Measurements from ENCODE around the gene ATF7IP2.
"Not testable (repeated sequence)": the region's sequence is repeated elsewhere in the genome, so short reads cannot be mapped to it uniquely, and the experiment has no call there.

Gene ATF7IP2

DNA sequence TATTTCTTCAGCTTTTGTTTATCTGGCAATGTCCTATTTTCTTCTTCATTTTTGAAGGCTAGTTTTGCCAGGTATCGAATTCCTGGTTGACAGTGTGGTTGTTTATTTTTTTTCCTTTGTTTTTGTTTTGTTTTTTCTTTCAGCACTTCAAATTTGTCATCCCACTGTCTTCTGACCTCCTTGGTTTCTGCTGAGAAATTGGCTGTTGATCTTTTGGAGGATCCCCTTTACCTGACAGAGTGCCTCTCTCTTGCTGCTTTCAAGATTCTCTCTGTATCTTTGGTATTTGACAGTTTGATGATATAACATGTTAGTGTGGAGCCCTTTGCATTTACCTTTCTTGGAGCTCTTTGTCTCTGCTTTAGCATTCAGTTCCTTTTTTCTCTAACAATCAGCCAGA is 9.6 kb upstream of the ATF7IP2 start:
- DNase-seq (ENCODE audit: low read depth) = no peak

GRCh38 chr16:10383626-10384025 is 2.2 kb upstream of the ATF7IP2 start:
- DNase-seq (ENCODE audit: low read depth) = no peak

GRCh38 chr16:10386517-10387100 is 748 bp downstream of the ATF7IP2 start:
- DNase-seq (ENCODE audit: low read depth) = no peak

DNA sequence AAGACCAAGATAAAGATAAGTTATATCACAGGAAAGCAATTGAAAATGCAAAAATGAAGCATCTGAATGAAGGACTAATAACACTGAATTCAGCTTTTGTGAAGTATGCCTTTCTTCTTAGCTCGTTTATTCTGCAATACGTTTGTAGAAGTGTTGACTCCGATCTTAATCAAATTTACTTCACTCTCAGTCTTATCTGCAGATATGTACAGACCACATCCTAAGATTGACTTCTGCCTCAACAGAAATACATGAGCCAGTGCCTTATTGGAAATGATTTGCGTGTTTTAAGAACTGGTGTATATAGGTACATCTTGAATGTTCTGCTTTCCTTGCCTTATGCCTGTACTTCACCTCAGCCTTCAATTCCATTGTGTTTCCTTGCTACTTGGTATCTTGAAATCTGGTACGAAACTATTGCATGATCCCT is 1.3 kb downstream of the ATF7IP2 start:
- no peak for DNase-seq (ENCODE audit: low read depth)

DNA sequence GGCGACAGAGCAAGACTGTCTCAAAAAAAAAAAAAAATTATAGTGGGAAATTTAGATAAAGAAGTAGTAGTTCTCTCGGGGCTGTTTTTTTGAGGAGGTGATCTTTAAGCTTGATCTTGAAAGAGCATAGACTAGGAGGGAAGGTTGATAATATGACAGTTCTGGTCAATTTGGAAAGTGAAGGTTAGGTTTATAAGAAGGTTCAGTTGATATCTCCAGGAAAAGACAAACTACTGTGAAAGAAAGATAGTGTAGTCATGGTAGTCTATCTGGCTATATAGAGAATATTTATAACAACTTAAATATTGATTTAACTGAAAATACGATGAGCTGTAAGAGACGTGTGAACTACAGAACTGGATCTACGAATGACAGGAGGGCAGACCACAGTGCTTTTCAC is 3.1 kb downstream of the ATF7IP2 start:
- no peak for DNase-seq (ENCODE audit: low read depth)

DNA sequence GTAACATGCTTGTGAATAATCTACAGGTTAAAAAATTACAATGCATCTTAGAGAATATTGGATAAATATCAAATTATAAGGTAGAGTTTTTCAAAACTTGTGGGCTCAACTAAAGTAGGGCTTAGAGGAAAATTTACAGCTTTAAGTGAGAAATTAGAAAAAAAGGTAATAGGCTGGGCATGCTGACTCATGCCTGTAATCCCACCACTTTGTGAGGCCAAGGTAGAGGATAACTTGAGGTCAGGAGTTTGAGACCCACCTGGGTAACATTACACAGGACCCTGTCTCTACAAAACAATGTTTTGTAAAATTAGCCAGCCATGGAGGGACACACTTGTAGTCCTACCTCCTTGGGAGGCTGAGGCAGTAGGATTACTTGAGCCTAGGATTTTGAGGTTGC is 4.5 kb downstream of the ATF7IP2 start:
- DNase-seq (ENCODE audit: low read depth) = no peak

DNA sequence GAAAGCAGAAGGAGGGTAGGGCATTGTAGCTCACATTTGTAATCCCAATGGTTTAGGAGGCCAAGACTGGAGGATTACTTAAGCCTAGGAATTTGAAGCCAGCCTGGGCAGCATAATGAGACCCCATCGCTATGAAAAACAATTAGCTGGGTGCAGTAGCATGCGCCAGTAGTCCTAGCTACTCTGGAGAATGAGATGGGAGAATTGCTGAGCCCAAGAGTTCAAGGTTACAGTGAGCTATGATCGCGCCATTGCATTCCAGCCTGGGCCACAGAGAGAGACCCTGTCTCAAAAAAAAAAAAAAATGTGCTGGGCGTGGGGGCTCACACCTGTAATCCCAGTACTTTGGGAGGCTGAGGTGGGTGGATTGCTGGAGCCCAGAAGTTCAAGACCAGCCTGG is 5.0 kb downstream of the ATF7IP2 start:
- DNase-seq (ENCODE audit: low read depth) = no peak

GRCh38 chr16:10391339-10391738 is 5.5 kb downstream of the ATF7IP2 start:
- DNase-seq (ENCODE audit: low read depth) = no peak

DNA sequence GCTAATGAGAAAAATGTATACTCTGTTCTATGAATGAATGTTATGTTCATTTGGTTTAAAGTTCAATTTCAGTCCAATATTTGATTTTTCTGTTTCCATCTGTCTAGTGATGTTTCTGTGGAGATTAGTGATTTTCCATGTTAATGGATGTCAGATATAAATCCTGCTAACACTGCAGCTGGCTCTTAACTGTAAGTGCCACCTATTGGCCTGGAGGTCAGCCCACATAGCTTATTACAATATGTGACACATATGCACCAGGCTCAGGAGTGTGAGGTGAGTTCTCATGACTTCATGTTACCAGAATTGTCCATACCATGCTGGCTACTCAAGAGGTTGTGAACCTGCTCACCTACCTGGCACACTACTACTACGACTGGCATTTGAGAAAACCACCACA is 17.1 kb downstream of the ATF7IP2 start:
- no peak for DNase-seq (ENCODE audit: low read depth)

DNA sequence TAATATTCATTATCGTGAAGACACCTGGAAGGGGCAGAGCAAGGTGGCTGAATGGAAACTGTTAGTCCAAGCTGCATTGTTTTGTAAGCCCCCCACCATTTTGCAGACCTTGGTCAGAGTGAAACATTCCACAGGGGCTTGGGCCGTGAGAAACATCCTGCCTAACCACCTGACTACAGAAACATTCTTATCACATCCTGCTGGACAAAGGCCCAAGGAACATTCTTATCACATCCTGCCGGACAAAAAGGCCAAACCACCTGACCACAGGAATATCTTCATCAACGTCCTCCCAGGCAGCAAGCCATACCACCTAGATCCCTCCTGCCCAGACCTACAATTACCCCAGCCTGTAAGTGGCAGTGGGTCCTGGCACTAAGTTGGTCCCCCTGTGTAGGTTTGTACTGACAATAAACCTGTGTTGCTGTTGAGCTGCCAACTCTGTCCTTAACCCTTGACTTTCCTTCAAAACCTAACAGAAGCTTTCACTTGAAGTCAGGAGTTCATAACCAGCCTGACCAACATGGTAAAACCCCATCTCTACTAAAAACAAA is 19.6 kb downstream of the ATF7IP2 start:
- DNase-seq (ENCODE audit: low read depth) = peak; percentile 62

DNA sequence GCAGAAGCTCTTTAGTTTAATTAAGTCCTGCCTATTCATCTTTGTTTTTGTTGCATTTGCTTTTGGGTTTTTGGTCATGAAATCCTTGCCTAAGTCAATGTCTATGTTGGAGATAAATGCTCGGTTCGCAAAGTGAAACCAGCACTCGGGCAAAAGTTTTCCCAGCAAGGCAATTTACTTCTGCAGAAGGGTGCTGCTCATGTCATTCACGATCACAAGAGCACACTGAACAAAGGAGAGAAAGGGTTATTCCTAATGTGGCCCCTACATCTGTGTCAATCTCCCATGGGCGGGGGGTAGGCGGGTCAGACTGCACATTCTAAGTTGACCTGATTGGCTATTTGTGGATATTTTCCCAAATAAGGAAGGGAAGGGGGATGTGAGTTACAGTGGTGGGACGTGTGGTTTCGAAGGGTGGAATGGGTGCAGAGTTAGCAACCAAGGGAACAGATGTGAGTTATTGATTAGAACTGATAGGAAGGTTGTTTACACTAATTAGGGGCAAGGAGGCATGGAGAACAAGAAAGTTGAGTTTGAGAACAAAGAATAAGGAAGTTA is 23.0 kb downstream of the ATF7IP2 start:
- DNase-seq (ENCODE audit: low read depth) = no peak

DNA sequence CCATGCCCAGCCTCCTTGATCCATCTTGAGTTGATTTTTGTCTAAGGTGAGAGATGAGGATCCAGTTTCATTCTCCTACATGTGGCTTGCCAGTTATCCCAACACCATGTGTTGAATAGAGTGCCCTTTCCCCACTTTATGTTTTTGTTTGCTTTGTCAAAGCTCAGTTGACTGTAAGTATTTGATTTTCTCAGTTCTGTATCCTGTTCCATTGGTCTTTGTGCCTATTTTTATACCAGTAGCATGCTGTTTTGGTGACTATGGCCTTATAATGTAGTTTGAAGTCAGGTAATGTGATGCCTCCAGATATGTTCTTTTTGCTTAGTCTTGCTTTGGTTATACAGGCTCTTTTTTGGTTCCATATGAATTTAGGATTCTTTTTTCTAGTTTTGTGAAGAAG is 23.9 kb downstream of the ATF7IP2 start:
- DNase-seq (ENCODE audit: low read depth) = not testable (repeated sequence)

DNA sequence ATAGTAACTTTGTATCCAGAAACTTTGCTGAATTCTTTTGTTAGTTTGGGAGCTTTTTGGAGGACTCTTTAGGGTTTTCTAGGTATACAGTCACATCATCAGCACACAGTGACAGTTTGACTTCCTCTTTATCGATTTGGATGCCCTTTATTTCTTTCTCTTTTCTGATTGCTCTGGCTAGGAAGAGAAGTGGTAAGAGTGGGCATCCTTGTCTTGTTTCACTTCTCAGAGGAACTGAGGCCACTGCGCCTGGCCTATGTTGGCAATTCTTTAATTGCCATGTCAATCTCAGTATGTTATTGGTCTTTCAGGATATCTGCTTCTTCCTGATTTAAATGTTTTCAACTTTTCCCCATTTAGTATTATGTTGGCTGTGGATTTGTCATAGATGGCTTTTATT is 24.6 kb downstream of the ATF7IP2 start:
- no peak for DNase-seq (ENCODE audit: low read depth)

DNA sequence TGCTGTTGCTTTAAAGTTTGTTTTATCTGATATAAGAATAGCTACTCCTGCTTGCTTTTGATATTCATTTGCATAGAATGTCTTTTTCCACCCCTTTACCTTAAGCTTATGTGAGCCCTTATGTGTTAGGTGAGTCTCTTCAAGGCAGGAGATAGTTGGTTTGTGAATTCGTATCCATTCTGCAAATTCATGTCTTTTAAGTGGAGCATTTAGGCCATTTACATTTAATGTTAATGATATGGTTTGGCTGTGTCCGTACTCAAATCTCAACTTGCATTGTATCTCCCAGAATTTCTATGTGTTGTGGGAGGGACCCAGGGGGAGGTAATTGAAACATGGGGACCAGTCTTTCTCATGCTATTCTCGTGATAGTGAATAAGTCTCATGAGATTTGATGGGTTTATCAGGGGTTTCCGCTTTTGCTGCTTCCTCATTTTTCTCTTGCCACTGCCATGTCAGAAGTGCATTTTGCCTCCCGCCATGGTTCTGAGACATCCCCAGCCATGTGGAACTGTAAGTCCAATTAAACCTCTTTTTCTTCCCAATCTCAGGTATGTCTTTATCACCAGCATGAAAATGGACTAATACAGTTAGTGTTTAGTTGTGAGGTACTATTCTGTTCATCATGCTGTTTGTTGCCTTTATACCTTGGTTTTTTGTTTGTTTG is 27.2 kb downstream of the ATF7IP2 start:
- no peak for DNase-seq (ENCODE audit: low read depth)

GRCh38 chr16:10418204-10418603 is 32.3 kb downstream of the ATF7IP2 start:
- DNase-seq (ENCODE audit: low read depth) = not testable (repeated sequence)

- no peak for DNase-seq (ENCODE audit: low read depth)
Measured at GRCh38 chr16:10419701-10420100, 33.8 kb downstream of the ATF7IP2 start.

GRCh38 chr16:10421596-10421995 is 35.7 kb downstream of the ATF7IP2 start:
- no peak for DNase-seq (ENCODE audit: low read depth)

DNA sequence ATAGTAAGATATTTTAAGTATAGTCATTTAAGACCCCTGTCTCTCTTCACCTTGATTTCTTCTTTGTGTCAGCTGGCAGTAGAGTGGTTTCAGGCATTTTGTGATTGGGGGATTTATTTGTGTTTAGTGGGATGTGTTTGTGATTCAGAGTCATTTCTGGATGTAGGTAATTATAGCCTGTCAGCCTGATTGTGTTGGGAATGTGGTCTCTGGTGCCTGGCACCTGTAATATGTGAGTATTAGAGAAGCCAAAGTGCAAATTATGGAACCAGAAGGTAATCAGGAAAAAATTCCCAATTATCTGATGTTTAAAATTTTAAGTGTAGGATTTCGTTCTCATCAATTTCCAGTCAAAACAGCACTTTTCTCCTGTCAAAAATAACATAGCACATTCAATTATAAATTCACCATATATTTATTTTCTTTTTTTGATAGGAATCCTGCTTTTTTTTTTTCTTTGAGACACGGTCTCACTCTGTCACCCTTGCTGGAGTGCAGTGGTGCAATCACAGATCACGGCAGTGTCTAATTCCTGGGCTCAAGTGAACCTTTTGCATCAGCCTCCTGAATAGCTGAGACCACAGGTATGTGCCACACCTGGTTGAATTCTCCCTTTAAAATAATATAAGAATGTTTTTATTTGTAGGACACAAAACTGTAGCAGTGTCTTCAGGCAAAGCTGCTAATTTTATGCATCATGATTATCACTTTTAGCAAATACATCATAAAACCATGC is 42.7 kb downstream of the ATF7IP2 start:
- no peak for DNase-seq (ENCODE audit: low read depth)

- DNase-seq (ENCODE audit: low read depth) = not testable (repeated sequence)
Measured at GRCh38 chr16:10429299-10429969, 43.6 kb downstream of the ATF7IP2 start.

- DNase-seq (ENCODE audit: low read depth) = no peak
Measured at GRCh38 chr16:10441726-10442125, 55.9 kb downstream of the ATF7IP2 start.

- no peak for DNase-seq (ENCODE audit: low read depth)
Measured at GRCh38 chr16:10447289-10447688, 61.4 kb downstream of the ATF7IP2 start.

Data from non-pigmented ciliary epithelial cell (primary cell).